Chondrocyte (in vitro differentiated cells): ENCODE results near the gene LAG3. TPM values are rescaled to one million over a fixed set of nuclear protein-coding genes. Genes with fewer than 3 reads are reported as not detected.

Experiments
- DNase-seq: peaks from one replicate; pipeline ENCODE4 v3.0.0; 2021; ENCODE audit warnings: mixed read lengths, low spot score
- H3K27ac Mint-ChIP-seq: one replicate; pipeline ENCODE4 v1.8.0; 2021; ENCODE audit warnings: mild to moderate bottlenecking, moderate library complexity, mixed read lengths; ENCODE audit not compliant: unreplicated experiment
- H3K27me3 Mint-ChIP-seq: 2 replicates; pipeline ENCODE4 v1.8.0; 2021; ENCODE audit warnings: low read depth, mixed read lengths
- H3K36me3 Mint-ChIP-seq: 2 replicates; pipeline ENCODE4 v1.8.0; 2021; ENCODE audit warnings: low read depth, mixed read lengths
- H3K4me1 Mint-ChIP-seq: 2 replicates; pipeline ENCODE4 v1.8.0; 2021; ENCODE audit warnings: low read depth, mild to moderate bottlenecking, mixed read lengths
- H3K4me3 Mint-ChIP-seq: one replicate; pipeline ENCODE4 v1.8.0; 2021; ENCODE audit warnings: mild to moderate bottlenecking, moderate library complexity, mixed read lengths; ENCODE audit not compliant: unreplicated experiment
- H3K9me3 Mint-ChIP-seq: 2 replicates; pipeline ENCODE4 v1.8.0; 2021; ENCODE audit warnings: low read depth, mixed read lengths
- total RNA-seq: library from RNA; stranded (reverse); gene quantifications from 3 replicates; pipeline ENCODE4 v1.2.1, GENCODE V29; 2021
- TF ChIP-seq, protein P1 (sequence below): fragments of 200-600 bp; sonication (generic); IDR thresholded peaks from 2 replicates; pipeline ENCODE4 v1.5.0; 2021; ENCODE audit warnings: antibody characterized with exemption, mild to moderate bottlenecking, moderate library complexity

Gene LAG3
- total RNA-seq, 1 donor from 2014 or later: 1.0 TPM

DNA sequence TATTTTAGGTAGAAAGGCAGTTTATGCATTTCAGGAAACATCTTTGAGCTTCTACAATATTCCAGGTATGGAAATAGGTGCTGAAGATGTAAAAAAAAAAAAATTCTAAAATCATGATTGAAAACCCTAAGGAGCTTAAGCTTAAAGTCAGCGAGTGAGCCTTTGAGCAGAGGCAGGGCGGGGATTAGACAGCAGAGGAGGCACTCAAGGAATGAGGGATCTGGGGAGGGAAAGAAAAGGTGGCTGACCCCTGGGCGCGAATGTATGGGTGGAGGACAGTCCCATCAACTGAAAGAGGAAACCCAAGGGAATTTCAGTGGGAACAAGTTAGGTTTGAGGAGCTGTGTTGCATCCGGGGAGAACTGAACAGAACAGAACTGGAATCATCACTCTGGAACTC is 12.6 kb upstream of the LAG3 start:
- DNase-seq: no peak
- H3K4me3 Mint-ChIP-seq: no peak overlapping the region
- no peaks in the 10 kb centered on the region for H3K9me3 Mint-ChIP-seq
- H3K27me3 Mint-ChIP-seq: no peaks in the 10 kb centered on the region
- no peaks in the 10 kb centered on the region for H3K36me3 Mint-ChIP-seq
- peak overlapping the region; percentile 9 for H3K27ac Mint-ChIP-seq
- TF ChIP-seq, protein P1, sequence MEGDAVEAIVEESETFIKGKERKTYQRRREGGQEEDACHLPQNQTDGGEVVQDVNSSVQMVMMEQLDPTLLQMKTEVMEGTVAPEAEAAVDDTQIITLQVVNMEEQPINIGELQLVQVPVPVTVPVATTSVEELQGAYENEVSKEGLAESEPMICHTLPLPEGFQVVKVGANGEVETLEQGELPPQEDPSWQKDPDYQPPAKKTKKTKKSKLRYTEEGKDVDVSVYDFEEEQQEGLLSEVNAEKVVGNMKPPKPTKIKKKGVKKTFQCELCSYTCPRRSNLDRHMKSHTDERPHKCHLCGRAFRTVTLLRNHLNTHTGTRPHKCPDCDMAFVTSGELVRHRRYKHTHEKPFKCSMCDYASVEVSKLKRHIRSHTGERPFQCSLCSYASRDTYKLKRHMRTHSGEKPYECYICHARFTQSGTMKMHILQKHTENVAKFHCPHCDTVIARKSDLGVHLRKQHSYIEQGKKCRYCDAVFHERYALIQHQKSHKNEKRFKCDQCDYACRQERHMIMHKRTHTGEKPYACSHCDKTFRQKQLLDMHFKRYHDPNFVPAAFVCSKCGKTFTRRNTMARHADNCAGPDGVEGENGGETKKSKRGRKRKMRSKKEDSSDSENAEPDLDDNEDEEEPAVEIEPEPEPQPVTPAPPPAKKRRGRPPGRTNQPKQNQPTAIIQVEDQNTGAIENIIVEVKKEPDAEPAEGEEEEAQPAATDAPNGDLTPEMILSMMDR: no peak
- peaks cover 25% of the 10 kb centered on the region for H3K4me1 Mint-ChIP-seq

DNA sequence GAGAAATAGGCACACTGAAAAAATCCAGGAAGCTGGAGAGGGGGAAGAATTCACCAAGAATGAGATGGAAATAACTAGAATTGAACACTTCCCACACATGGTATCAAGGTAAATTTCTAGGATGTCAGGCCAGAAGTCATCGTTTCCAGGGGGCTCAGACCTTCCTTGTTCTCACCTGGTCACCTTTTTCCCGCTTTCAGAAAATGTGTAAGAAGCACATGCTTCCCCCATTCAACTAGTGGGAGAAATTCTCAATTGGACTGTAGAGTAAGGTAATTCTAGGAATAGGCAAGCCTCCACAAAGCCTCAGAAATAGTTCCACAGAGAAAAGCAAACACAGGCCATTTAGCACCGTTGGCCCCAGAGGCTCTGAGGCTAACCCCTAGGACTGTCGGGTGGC is 8.9 kb upstream of the LAG3 start:
- TF ChIP-seq, protein P1: no peak
- peaks cover 46% of the 10 kb centered on the region for H3K4me1 Mint-ChIP-seq

DNA sequence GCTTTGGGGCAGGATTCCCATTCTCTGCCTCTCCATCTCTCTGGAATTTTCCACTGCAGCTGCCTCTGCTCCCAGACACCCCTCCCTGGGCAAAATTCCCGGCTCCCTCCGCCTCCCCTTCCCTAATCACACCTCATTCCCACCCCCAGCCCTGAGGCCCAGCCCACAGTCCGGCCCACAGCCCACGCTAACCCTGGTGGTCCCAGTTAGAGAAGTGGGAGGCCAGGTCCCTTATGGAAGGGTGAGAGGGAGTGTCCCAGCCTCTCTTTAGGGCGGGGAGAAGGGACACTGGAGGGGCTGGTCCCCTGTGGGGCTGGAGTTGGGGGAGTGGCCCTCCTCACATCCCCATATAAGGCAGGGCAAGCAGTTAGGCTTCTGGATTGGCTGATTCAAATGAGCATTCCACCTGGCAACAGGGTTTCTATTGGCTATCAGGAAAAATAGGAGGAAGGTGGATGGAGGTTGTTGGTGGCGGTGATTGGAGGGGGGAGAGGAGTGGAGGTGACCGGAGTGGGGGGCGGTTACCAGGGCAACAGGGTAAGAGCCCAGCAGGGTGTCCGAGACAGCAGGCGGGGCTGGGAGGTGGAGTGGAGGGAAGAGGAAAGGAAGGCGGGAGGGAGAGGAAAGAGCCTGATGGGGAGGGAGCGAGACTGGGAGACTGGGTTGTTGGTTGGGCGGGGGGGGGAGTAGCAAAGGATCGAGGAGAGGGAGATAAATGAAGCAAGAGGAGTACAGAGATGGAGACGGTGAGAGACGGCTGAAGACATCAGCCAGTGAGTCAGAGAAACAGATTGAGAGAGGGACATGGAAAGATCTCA is 8.1 kb upstream of the LAG3 start:
- TF ChIP-seq, protein P1: no peak
- H3K36me3 Mint-ChIP-seq: peaks cover 2% of the 10 kb centered on the region
- DNase-seq: no peak
- H3K4me1 Mint-ChIP-seq: peaks cover 54% of the 10 kb centered on the region
- H3K27ac Mint-ChIP-seq: peak overlapping the region; percentile 81
- H3K4me3 Mint-ChIP-seq: peak overlapping the region; percentile 51
- no peaks in the 10 kb centered on the region for H3K27me3 Mint-ChIP-seq
- H3K9me3 Mint-ChIP-seq: no peaks in the 10 kb centered on the region

More for the DNA sequence above, 8.9 kb upstream of the LAG3 start:
- no peaks in the 10 kb centered on the region for H3K9me3 Mint-ChIP-seq
- peak overlapping the region; percentile 51 for H3K4me3 Mint-ChIP-seq
- peak overlapping the region; percentile 81 for H3K27ac Mint-ChIP-seq
- H3K36me3 Mint-ChIP-seq: peaks cover 2% of the 10 kb centered on the region
- no peaks in the 10 kb centered on the region for H3K27me3 Mint-ChIP-seq
- DNase-seq: no peak

DNA sequence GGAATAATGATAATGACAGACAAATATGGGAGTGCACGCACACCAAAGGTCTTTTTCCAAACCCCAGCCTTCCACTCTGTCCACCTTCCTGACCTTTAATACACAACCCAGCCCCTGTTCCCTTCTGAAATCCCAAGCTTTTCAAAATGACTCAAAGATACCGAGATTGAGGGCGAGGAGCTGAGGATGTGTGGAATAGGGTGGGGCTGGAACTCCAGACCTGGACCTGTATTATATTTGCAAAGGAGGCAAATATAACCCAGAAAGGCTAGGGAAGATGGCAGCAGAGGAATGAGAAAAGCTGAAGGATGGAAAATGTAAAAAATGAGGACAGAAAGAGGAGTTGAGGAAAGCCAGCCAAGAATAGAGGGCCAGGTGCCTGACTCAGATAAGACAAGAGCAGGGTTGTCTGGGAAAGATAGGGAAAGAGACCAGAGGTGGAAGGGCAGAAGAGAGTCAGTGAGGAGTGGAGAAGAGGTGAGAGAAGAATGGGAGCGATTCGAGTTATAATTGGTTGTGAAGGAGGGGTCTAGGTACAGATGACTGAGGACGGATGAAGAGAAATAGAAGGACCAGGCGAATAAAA is 7.2 kb upstream of the LAG3 start:
- no peak for DNase-seq
- H3K36me3 Mint-ChIP-seq: peaks cover 5% of the 10 kb centered on the region
- peak overlapping the region; percentile 89 for H3K27ac Mint-ChIP-seq
- TF ChIP-seq, protein P1: no peak
- no peaks in the 10 kb centered on the region for H3K27me3 Mint-ChIP-seq
- H3K4me1 Mint-ChIP-seq: peaks cover 54% of the 10 kb centered on the region
- no peaks in the 10 kb centered on the region for H3K9me3 Mint-ChIP-seq
- peak overlapping the region; percentile 74 for H3K4me3 Mint-ChIP-seq

DNA sequence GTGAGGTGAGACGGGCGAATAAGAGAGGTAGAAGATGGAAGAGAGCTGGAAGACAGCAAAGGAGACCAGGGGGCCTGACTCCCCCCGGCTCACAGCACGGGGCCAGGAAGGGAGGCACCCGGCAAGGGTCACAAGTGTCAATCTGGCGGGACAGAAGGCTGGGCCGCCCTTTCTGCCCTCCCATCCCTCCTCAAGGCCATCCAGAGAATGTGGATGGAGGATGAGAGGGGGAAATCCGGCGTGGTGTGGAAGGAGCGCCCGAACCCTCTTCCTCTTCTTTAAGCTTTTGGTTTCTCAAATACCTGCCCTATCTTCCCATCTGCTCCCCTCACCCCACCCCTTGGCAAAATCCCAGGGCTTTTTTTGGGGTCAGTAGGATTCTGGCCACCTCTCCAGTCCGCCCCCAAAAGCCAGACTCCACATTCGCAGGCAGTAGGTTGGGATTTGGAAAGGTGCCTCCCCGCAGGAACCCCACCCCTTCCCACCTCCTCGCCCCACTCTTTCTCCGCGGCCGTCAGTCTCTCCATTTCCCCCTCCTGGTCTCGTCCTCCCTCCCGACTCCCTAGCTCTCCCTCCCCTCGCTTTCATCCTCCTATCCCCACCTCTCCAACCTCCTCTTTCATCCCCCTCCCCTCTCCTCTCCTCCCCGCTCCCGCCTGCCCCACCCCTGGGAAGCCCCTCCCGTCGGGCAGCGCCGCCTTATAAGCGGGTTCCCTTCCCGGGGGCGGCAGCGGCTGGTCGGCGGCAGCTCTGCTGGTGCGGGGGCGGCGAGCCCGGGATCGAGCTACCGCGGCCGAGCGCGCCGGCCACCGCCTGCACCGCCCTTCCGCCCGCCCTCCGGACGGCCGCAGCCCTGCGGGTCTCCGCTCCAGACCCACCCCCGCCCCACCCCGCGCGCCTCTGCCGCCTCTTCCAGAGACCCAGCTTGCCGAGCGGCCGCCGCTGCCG is 6.4 kb upstream of the LAG3 start, which contains the start of gene PTMS:
PTMS (plus strand) TSS at position 730 of the 948 bp plus-strand sequence. CDS start 343 bp downstream, outside the sequence.
- Mint-ChIP-seq H3K4me1 (peaks cover 54% of the 10 kb centered on the region), H3K27me3 (no peaks in the 10 kb centered on the region), H3K9me3 (no peaks in the 10 kb centered on the region), H3K4me3 (peak within 1 kb of the TSS; percentile 86), H3K36me3 (peaks cover 8% of the 10 kb centered on the region), H3K27ac (peak within 1 kb of the TSS; percentile 89)
- no peak for DNase-seq
- TF ChIP-seq, protein P1: no peak
